Nephron (organoid): Measurements from ENCODE around the gene CNKSR3.

Experiments used
- H3K27ac Mint-ChIP-seq, 3 experiments: 2 replicates each; pipeline ENCODE4 v1.8.0; 2020; ENCODE audit warnings: mixed read lengths in 3 of 3, mild to moderate bottlenecking in 2 of 3, moderate library complexity in 1 of 3
- H3K27me3 Mint-ChIP-seq: 2 replicates; pipeline ENCODE4 v1.8.0; 2021; ENCODE audit warnings: low read depth, mild to moderate bottlenecking, moderate library complexity, mixed read lengths
- H3K36me3 Mint-ChIP-seq: 2 replicates; pipeline ENCODE4 v1.8.0; 2020; ENCODE audit warnings: low read depth, mixed read lengths
- H3K4me1 Mint-ChIP-seq: 2 replicates; pipeline ENCODE4 v1.8.0; 2020; ENCODE audit warnings: mixed read lengths
- H3K4me3 Mint-ChIP-seq, 3 experiments: 2 replicates each; pipeline ENCODE4 v1.8.0; 2020; ENCODE audit warnings: mild to moderate bottlenecking in 3 of 3, mixed read lengths in 3 of 3, moderate library complexity in 2 of 3
- H3K9me3 Mint-ChIP-seq: 2 replicates; pipeline ENCODE4 v1.8.0; 2020; ENCODE audit warnings: mixed read lengths
- CTCF ChIP-seq, 3 experiments: fragments of 200-600 bp; sonication (generic); IDR thresholded peaks; one replicate each; pipeline ENCODE4 v1.5.0; 2021; ENCODE audit warnings: antibody characterized with exemption in 3 of 3; ENCODE audit not compliant: unreplicated experiment in 3 of 3

CNKSR3 gene

GRCh38 chr6:154386848-154387717, 123.4 kb downstream of the CNKSR3 start:
- peaks cover 25% of the 10 kb centered on the region for H3K36me3 Mint-ChIP-seq
- H3K27me3 Mint-ChIP-seq: peaks cover 5% of the 10 kb centered on the region
- H3K9me3 Mint-ChIP-seq: peaks cover 15% of the 10 kb centered on the region
- no peak for TF ChIP-seq CTCF (IDR thresholded peaks at IDR 0.05; ENCODE audit: unreplicated experiment in 3 of 3)
- no peak overlapping the region for H3K4me3 Mint-ChIP-seq
- peak overlapping the region in 2 of 3 experiments; percentile 71 to 87 for H3K27ac Mint-ChIP-seq
- peaks cover 5% of the 10 kb centered on the region for H3K4me1 Mint-ChIP-seq

- H3K27ac Mint-ChIP-seq: peak overlapping the region in 1 of 3 experiments; percentile 11
- peaks cover 3% of the 10 kb centered on the region for H3K27me3 Mint-ChIP-seq
- H3K4me1 Mint-ChIP-seq: peaks cover 5% of the 10 kb centered on the region
- TF ChIP-seq CTCF (IDR thresholded peaks at IDR 0.05; ENCODE audit: unreplicated experiment in 3 of 3): no peak
- peaks cover 6% of the 10 kb centered on the region for H3K9me3 Mint-ChIP-seq
- H3K4me3 Mint-ChIP-seq: no peak overlapping the region
- peaks cover 7% of the 10 kb centered on the region for H3K36me3 Mint-ChIP-seq
These were observed 126.3 kb downstream of the CNKSR3 start for GRCh38 chr6:154384191-154384590.

- H3K27ac Mint-ChIP-seq: no peak overlapping the region
- H3K36me3 Mint-ChIP-seq: no peaks in the 10 kb centered on the region
- H3K27me3 Mint-ChIP-seq: peaks cover 3% of the 10 kb centered on the region
- peaks cover 5% of the 10 kb centered on the region for H3K4me1 Mint-ChIP-seq
- no peak for TF ChIP-seq CTCF (IDR thresholded peaks at IDR 0.05; ENCODE audit: unreplicated experiment in 3 of 3)
- no peak overlapping the region for H3K4me3 Mint-ChIP-seq
- peaks cover 3% of the 10 kb centered on the region for H3K9me3 Mint-ChIP-seq
These were observed 127.2 kb downstream of the CNKSR3 start for GRCh38 chr6:154383273-154383672.

GRCh38 chr6:154382740-154383139, 127.7 kb downstream of the CNKSR3 start:
- peaks cover 3% of the 10 kb centered on the region for H3K27me3 Mint-ChIP-seq
- peaks cover 5% of the 10 kb centered on the region for H3K4me1 Mint-ChIP-seq
- H3K9me3 Mint-ChIP-seq: peaks cover 3% of the 10 kb centered on the region
- no peaks in the 10 kb centered on the region for H3K36me3 Mint-ChIP-seq
- no peak overlapping the region for H3K27ac Mint-ChIP-seq
- TF ChIP-seq CTCF (IDR thresholded peaks at IDR 0.05; ENCODE audit: unreplicated experiment in 3 of 3): no peak
- no peak overlapping the region for H3K4me3 Mint-ChIP-seq

- peak overlapping the region in 1 of 3 experiments; percentile 62 for H3K27ac Mint-ChIP-seq
- H3K36me3 Mint-ChIP-seq: no peaks in the 10 kb centered on the region
- TF ChIP-seq CTCF (IDR thresholded peaks at IDR 0.05; ENCODE audit: unreplicated experiment in 3 of 3): no peak
- H3K4me1 Mint-ChIP-seq: no peaks in the 10 kb centered on the region
- peaks cover 3% of the 10 kb centered on the region for H3K27me3 Mint-ChIP-seq
- no peak overlapping the region for H3K4me3 Mint-ChIP-seq
- peaks cover 3% of the 10 kb centered on the region for H3K9me3 Mint-ChIP-seq
These were observed 128.9 kb downstream of the CNKSR3 start for GRCh38 chr6:154381548-154381947.

- no peak for TF ChIP-seq CTCF (IDR thresholded peaks at IDR 0.05; ENCODE audit: unreplicated experiment in 3 of 3)
- Mint-ChIP-seq H3K27ac (peak overlapping the region; percentile 18 to 87 (median 22)), H3K9me3 (peaks cover 3% of the 10 kb centered on the region), H3K4me1 (no peaks in the 10 kb centered on the region), H3K36me3 (no peaks in the 10 kb centered on the region), H3K27me3 (peaks cover 3% of the 10 kb centered on the region), H3K4me3 (no peak overlapping the region)
These were observed 129.7 kb downstream of the CNKSR3 start for GRCh38 chr6:154380741-154381140.
